ENCODE results near the gene GRIPAP1. TPM values are rescaled to one million over a fixed set of nuclear protein-coding genes. Genes with fewer than 3 reads are reported as not detected.

Gene GRIPAP1
- total and polyA plus RNA-seq, 2 experiments from 2014 or later = 44.8 to 67.3 TPM

DNA sequence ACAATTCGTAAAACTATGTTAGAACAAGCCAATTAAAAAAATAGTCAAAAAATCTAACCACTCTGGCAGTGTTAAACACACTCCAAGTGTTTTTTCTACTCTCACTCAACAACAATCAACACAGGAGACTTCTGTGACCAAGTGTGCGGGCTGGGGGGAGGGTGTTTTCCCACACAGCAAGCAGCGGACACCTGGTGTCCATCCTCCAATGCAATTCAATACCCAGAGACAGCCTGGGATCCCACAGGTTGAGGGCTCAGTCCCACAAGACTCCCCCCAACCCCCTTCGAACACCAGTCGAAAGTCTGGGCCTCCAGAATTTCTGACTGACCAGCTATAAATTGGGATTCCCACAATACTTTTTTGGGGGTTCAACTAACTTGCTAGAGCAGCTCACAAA lies 74.9 kb downstream of the GRIPAP1 start:
- TF ChIP-seq, protein P1, sequence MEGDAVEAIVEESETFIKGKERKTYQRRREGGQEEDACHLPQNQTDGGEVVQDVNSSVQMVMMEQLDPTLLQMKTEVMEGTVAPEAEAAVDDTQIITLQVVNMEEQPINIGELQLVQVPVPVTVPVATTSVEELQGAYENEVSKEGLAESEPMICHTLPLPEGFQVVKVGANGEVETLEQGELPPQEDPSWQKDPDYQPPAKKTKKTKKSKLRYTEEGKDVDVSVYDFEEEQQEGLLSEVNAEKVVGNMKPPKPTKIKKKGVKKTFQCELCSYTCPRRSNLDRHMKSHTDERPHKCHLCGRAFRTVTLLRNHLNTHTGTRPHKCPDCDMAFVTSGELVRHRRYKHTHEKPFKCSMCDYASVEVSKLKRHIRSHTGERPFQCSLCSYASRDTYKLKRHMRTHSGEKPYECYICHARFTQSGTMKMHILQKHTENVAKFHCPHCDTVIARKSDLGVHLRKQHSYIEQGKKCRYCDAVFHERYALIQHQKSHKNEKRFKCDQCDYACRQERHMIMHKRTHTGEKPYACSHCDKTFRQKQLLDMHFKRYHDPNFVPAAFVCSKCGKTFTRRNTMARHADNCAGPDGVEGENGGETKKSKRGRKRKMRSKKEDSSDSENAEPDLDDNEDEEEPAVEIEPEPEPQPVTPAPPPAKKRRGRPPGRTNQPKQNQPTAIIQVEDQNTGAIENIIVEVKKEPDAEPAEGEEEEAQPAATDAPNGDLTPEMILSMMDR (IDR thresholded peaks at IDR 0.05; ENCODE audit: low read depth, low read length) = no peak
- Histone ChIP-seq H3K4me3 (no peak overlapping the region), H3K9me3 (ENCODE audit: low read depth) (no peaks in the 10 kb centered on the region), H3K4me1 (ENCODE audit: low read depth) (no peaks in the 10 kb centered on the region), H3K36me3 (peaks cover 3% of the 10 kb centered on the region), H3K27ac (no peak overlapping the region), H3K27me3 (no peaks in the 10 kb centered on the region)
- DNase-seq (ENCODE audit: low read depth in 1 of 2, low spot score in 1 of 2) = no peak

DNA sequence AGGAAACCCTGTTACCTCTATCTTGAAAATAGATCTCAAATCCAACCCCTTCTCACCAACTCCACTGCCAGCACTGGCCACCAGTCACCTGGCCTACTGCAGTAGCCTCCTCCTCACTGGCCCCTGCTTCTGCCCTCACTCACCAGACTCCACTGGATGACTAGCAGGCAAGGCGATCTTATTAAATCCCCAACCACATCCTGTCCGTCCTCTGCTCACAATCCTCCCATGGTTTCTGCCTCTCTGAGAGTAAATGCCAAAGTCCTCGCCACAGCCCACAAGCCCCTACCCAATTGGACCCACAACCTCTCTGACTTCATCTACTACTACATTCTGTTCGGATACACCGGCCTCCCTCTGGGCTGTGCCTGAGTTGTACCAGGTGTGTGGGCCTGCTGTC lies 77.8 kb downstream of the GRIPAP1 start:
- H3K4me1 ChIP-seq (ENCODE audit: low read depth) = peaks cover 4% of the 10 kb centered on the region
- peaks cover 3% of the 10 kb centered on the region for H3K36me3 ChIP-seq
- TF ChIP-seq, protein P1 (IDR thresholded peaks at IDR 0.05; ENCODE audit: low read depth, low read length) = no peak
- no peak overlapping the region for H3K4me3 ChIP-seq
- H3K27ac ChIP-seq = no peak overlapping the region
- H3K27me3 ChIP-seq = no peaks in the 10 kb centered on the region
- no peak for DNase-seq (ENCODE audit: low read depth in 1 of 2, low spot score in 1 of 2)
- H3K9me3 ChIP-seq (ENCODE audit: low read depth) = no peaks in the 10 kb centered on the region

DNA sequence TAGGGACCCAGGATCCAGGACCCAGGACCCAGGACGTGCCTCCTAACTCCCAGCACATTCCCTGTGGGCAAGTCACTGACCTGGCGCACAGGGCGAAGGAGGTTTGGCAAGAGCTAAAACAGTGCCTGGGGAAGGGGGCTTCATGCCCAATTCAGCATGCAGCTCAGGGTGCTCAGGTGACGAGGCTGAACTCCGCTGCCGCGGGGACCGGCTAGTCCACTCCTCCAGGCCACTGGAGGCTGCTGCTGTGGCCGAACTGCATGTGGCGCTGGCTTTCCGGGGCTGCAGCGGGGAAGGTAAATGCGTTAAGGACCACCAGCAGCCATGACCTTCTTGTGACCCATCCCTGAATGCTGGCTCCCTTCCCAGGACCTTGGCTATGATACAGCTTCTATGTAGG lies 78.3 kb downstream of the GRIPAP1 start:
- H3K36me3 ChIP-seq = peaks cover 3% of the 10 kb centered on the region
- H3K27me3 ChIP-seq = no peaks in the 10 kb centered on the region
- H3K9me3 ChIP-seq (ENCODE audit: low read depth) = no peaks in the 10 kb centered on the region
- TF ChIP-seq, protein P1 (IDR thresholded peaks at IDR 0.05; ENCODE audit: low read depth, low read length) = no peak
- H3K27ac ChIP-seq = no peak overlapping the region
- H3K4me1 ChIP-seq (ENCODE audit: low read depth) = peaks cover 4% of the 10 kb centered on the region
- no peak overlapping the region for H3K4me3 ChIP-seq
- no peak for DNase-seq (ENCODE audit: low read depth in 1 of 2, low spot score in 1 of 2)

Other genes with a start within 250 kb of the GRIPAP1 start
- gene GLOD5, start 240.5 kb downstream of the GRIPAP1 start, total RNA-seq = not detected in 2 replicates
- gene GLOD5, start 240.5 kb downstream of the GRIPAP1 start, polyA plus RNA-seq = not detected in 2 replicates
- gene GATA1, start 215.7 kb downstream of the GRIPAP1 start, total RNA-seq = not detected in 2 replicates
- gene GATA1, start 215.7 kb downstream of the GRIPAP1 start, polyA plus RNA-seq = 0.15 and 0.17 TPM in 2 replicates
- gene HDAC6, start 200.2 kb downstream of the GRIPAP1 start, total RNA-seq = 143 and 162 TPM in 2 replicates
- 105 and 114 TPM in 2 replicates for gene HDAC6, start 200.2 kb downstream of the GRIPAP1 start, polyA plus RNA-seq
- gene ERAS, start 175.8 kb downstream of the GRIPAP1 start, total RNA-seq = not detected in 2 replicates
- 0.17 TPM in 1 of 2 replicates, not detected in the other for gene ERAS, start 175.8 kb downstream of the GRIPAP1 start, polyA plus RNA-seq
- gene PCSK1N, start 166.7 kb downstream of the GRIPAP1 start, total RNA-seq = 7.1 and 8.5 TPM in 2 replicates
- gene PCSK1N, start 166.7 kb downstream of the GRIPAP1 start, polyA plus RNA-seq = 5.4 and 8.7 TPM in 2 replicates
- gene TIMM17B, start 104.5 kb downstream of the GRIPAP1 start, total RNA-seq = 127 and 152 TPM in 2 replicates
- 219 and 264 TPM in 2 replicates for gene TIMM17B, start 104.5 kb downstream of the GRIPAP1 start, polyA plus RNA-seq
- 62.8 and 74.8 TPM in 2 replicates for gene PQBP1, start 104.3 kb downstream of the GRIPAP1 start, total RNA-seq
- gene PQBP1, start 104.3 kb downstream of the GRIPAP1 start, polyA plus RNA-seq = 75.3 and 114 TPM in 2 replicates
- gene SLC35A2, start 90.6 kb downstream of the GRIPAP1 start, total RNA-seq = 17.3 and 22.2 TPM in 2 replicates
- 41.8 and 51.4 TPM in 2 replicates for gene SLC35A2, start 90.6 kb downstream of the GRIPAP1 start, polyA plus RNA-seq
- 18.5 and 25.2 TPM in 2 replicates for gene PIM2, start 83.2 kb downstream of the GRIPAP1 start, total RNA-seq
- gene PIM2, start 83.2 kb downstream of the GRIPAP1 start, polyA plus RNA-seq = 20.7 and 38.4 TPM in 2 replicates
- gene OTUD5, start 44.7 kb downstream of the GRIPAP1 start, total RNA-seq = 40.2 and 56.6 TPM in 2 replicates
- gene OTUD5, start 44.7 kb downstream of the GRIPAP1 start, polyA plus RNA-seq = 47.8 and 55.6 TPM in 2 replicates
- gene KCND1, start 30.4 kb downstream of the GRIPAP1 start, total RNA-seq = 1.1 and 2.6 TPM in 2 replicates
- 2.3 and 3.1 TPM in 2 replicates for gene KCND1, start 30.4 kb downstream of the GRIPAP1 start, polyA plus RNA-seq
- 30.0 and 55.0 TPM in 2 replicates for gene TFE3, start 41.1 kb upstream of the GRIPAP1 start, total RNA-seq
- gene TFE3, start 41.1 kb upstream of the GRIPAP1 start, polyA plus RNA-seq = 32.1 and 40.9 TPM in 2 replicates
- 6.2 and 7.8 TPM in 2 replicates for gene CCDC120, start 56.7 kb upstream of the GRIPAP1 start, total RNA-seq
- 5.4 and 10.8 TPM in 2 replicates for gene CCDC120, start 56.7 kb upstream of the GRIPAP1 start, polyA plus RNA-seq
- 22.9 and 30.3 TPM in 2 replicates for gene PRAF2, start 71.7 kb upstream of the GRIPAP1 start, total RNA-seq
- 56.2 and 76.7 TPM in 2 replicates for gene PRAF2, start 71.7 kb upstream of the GRIPAP1 start, polyA plus RNA-seq
- 51.4 and 54.6 TPM in 2 replicates for gene WDR45, start 77.6 kb upstream of the GRIPAP1 start, total RNA-seq
- 58.6 and 62.3 TPM in 2 replicates for gene WDR45, start 77.6 kb upstream of the GRIPAP1 start, polyA plus RNA-seq
- gene GPKOW, start 121.5 kb upstream of the GRIPAP1 start, total RNA-seq = 37.3 and 38.4 TPM in 2 replicates
- gene GPKOW, start 121.5 kb upstream of the GRIPAP1 start, polyA plus RNA-seq = 23.2 and 28.7 TPM in 2 replicates
- 2.0 and 6.8 TPM in 2 replicates for gene MAGIX, start 160.5 kb upstream of the GRIPAP1 start, total RNA-seq
- 3.2 and 10.0 TPM in 2 replicates for gene MAGIX, start 160.5 kb upstream of the GRIPAP1 start, polyA plus RNA-seq
- 8.3 and 12.4 TPM in 2 replicates for gene PLP2, start 169.6 kb upstream of the GRIPAP1 start, total RNA-seq
- gene PLP2, start 169.6 kb upstream of the GRIPAP1 start, polyA plus RNA-seq = 34.6 and 41.2 TPM in 2 replicates
- gene PRICKLE3, start 184.1 kb upstream of the GRIPAP1 start, total RNA-seq = 10.5 and 16.5 TPM in 2 replicates
- gene PRICKLE3, start 184.1 kb upstream of the GRIPAP1 start, polyA plus RNA-seq = 8.1 and 10.9 TPM in 2 replicates
- 0.45 and 1.8 TPM in 2 replicates for gene SYP, start 197.9 kb upstream of the GRIPAP1 start, total RNA-seq
- gene SYP, start 197.9 kb upstream of the GRIPAP1 start, polyA plus RNA-seq = 1.1 and 1.3 TPM in 2 replicates
- gene CACNA1F, start 231.1 kb upstream of the GRIPAP1 start, total RNA-seq = 0.45 and 1.0 TPM in 2 replicates
- gene CACNA1F, start 231.1 kb upstream of the GRIPAP1 start, polyA plus RNA-seq = 0.02 and 1.5 TPM in 2 replicates
- gene CCDC22, start 233.2 kb upstream of the GRIPAP1 start, total RNA-seq = 18.3 and 21.2 TPM in 2 replicates
- gene CCDC22, start 233.2 kb upstream of the GRIPAP1 start, polyA plus RNA-seq = 16.1 and 18.9 TPM in 2 replicates

Data from cardiac muscle cell (in vitro differentiated cells and primary cell).